SK-N-SH (cell line): ENCODE measurements around the gene SFTPB. TPM values are rescaled to one million over a fixed set of nuclear protein-coding genes. Genes with fewer than 3 reads are reported as not detected.

ENCODE experiments used
- CTCF ChIA-PET: fragments of 300-600, 350-600 bp; formaldehyde crosslinking; extraction: SDS; loops from one replicate; lab custom pipeline; 2021; lab: Yijun Ruan, JAX
- POLR2A ChIA-PET: fragments of 350-600 bp; sonication (Branson Sonifier 250); formaldehyde crosslinking; extraction: SDS; loops from one replicate; lab custom pipeline; 2020; ENCODE audit warnings: antibody characterized with exemption, inconsistent platforms; lab: Yijun Ruan, JAX
- DNase-seq: peaks from one replicate; pipeline ENCODE4 v3.0.0; 2012
- H2AFZ ChIP-seq: fragments of 200-600 bp; sonication (generic); 2 replicates; pipeline ENCODE4 v1.8.1; 2016; ENCODE audit warnings: antibody characterized with exemption, mild to moderate bottlenecking, low read depth
- H3F3A ChIP-seq: fragments of 200-600 bp; sonication (generic); replicated peaks from 2 replicates; pipeline ENCODE3; 2016; ENCODE audit warnings: antibody characterized with exemption, mild to moderate bottlenecking; ENCODE audit not compliant: insufficient read depth
- H3K27ac ChIP-seq, 2 experiments: fragments of 200-500 bp in 1 of 2; fragments of 200-600 bp in 1 of 2; sonication (Bioruptor generic) in 1 of 2; sonication (generic), shearing (Covaris generic) in 1 of 2; 2 replicates each; pipeline versions ENCODE4 v1.5.1 to v1.6.1; 2014 to 2016; ENCODE audit warnings: low read depth in 2 of 2, inconsistent platforms in 1 of 2, low read length in 1 of 2, mild to moderate bottlenecking in 1 of 2, mixed read lengths in 1 of 2
- H3K27me3 ChIP-seq: fragments of 200-600 bp; sonication (generic), shearing (Covaris generic); 2 replicates; pipeline ENCODE4 v1.6.1; 2016; ENCODE audit warnings: mixed run types; ENCODE audit not compliant: insufficient read depth
- H3K36me3 ChIP-seq, 2 experiments: fragments of 200-500 bp in 1 of 2; fragments of 200-600 bp in 1 of 2; sonication (Bioruptor generic) in 1 of 2; sonication (generic) in 1 of 2; replicated peaks in 1 of 2; 2 replicates each; pipeline versions ENCODE3 to v1.5.1; 2014 to 2016; ENCODE audit warnings: low read length in 1 of 2, mild to moderate bottlenecking in 1 of 2; ENCODE audit not compliant: insufficient read depth in 2 of 2, control insufficient read depth in 1 of 2
- H3K4me1 ChIP-seq, 2 experiments: fragments of 200-500 bp in 1 of 2; fragments of 200-600 bp in 1 of 2; sonication (Bioruptor generic) in 1 of 2; sonication (generic), shearing (Covaris generic) in 1 of 2; 2 replicates each; pipeline versions ENCODE4 v1.5.1 to v1.6.1; 2014 to 2016; ENCODE audit warnings: low read depth in 1 of 2, low read length in 1 of 2, mixed run types in 1 of 2; ENCODE audit not compliant: insufficient read depth in 2 of 2, control insufficient read depth in 1 of 2
- H3K4me2 ChIP-seq: fragments of 200-600 bp; sonication (generic), shearing (Covaris generic); 2 replicates; pipeline ENCODE4 v1.6.1; 2017; ENCODE audit warnings: mixed run types
- H3K4me3 ChIP-seq, 2 experiments: fragments of 200-500 bp in 1 of 2; fragments of 200-600 bp in 1 of 2; sonication (Bioruptor generic) in 1 of 2; sonication (generic), shearing (Covaris generic) in 1 of 2; 2 replicates each; pipeline versions ENCODE4 v1.5.1 to v1.8.1; 2014 to 2016; ENCODE audit warnings: low read depth in 2 of 2, inconsistent platforms in 1 of 2, low read length in 1 of 2, mild to moderate bottlenecking in 1 of 2, mixed read lengths in 1 of 2, moderate library complexity in 1 of 2
- H3K79me2 ChIP-seq: fragments of 200-600 bp; sonication (generic); 2 replicates; pipeline ENCODE4 v1.8.1; 2017; ENCODE audit warnings: mild to moderate bottlenecking; ENCODE audit not compliant: insufficient read depth
- H3K9ac ChIP-seq: fragments of 200-600 bp; sonication (generic); 2 replicates; pipeline ENCODE4 v1.6.1; 2017; ENCODE audit warnings: mixed run types
- H3K9me2 ChIP-seq: fragments of 200-600 bp; sonication (generic); 2 replicates; pipeline ENCODE4 v1.6.1; 2017; ENCODE audit warnings: mixed run types
- H3K9me3 ChIP-seq: fragments of 200-600 bp; sonication (generic); 2 replicates; pipeline ENCODE4 v1.6.1; 2017; ENCODE audit warnings: mixed run types, mild to moderate bottlenecking, moderate library complexity
- H4K20me1 ChIP-seq: fragments of 200-600 bp; sonication (generic); 2 replicates; pipeline ENCODE4 v1.6.1; 2017; ENCODE audit warnings: mild to moderate bottlenecking, mixed run types; ENCODE audit not compliant: insufficient read depth
- CHD2 ChIP-seq: fragments of 150-350 bp; IDR thresholded peaks from 2 replicates; pipeline ENCODE4 v1.6.1; 2018; ENCODE audit warnings: low read length; ENCODE audit not compliant: partially characterized antibody
- ELF1 ChIP-seq: IDR thresholded peaks from 2 replicates; pipeline ENCODE4 v1.4.0; 2012
- EP300 ChIP-seq, 2 experiments: IDR thresholded peaks; 2 replicates each; pipeline versions ENCODE4 v1.4.0 to v1.6.1; 2012; ENCODE audit warnings: borderline replicate concordance in 1 of 2, low read depth in 1 of 2, low read length in 1 of 2
- EZH2phosphoT487 ChIP-seq: fragments of 200-600 bp; sonication (generic); IDR thresholded peaks from 2 replicates; pipeline ENCODE4 v1.6.1; 2017; ENCODE audit warnings: low read depth, mixed run types, mild to moderate bottlenecking, antibody characterized with exemption, moderate library complexity, borderline replicate concordance
- FOXJ3 ChIP-seq: sonication (generic); formaldehyde crosslinking; IDR thresholded peaks from 2 replicates; pipeline ENCODE4 v1.5.1; 2020; ENCODE audit warnings: mild to moderate bottlenecking, missing genetic modification reagents
- FOXM1 ChIP-seq: IDR thresholded peaks from 2 replicates; pipeline ENCODE4 v1.4.0; 2012; ENCODE audit warnings: low read depth, mild to moderate bottlenecking
- GABPA ChIP-seq: IDR thresholded peaks from 2 replicates; pipeline ENCODE4 v1.4.0; 2012; ENCODE audit warnings: low read depth, mild to moderate bottlenecking
- GATA2 ChIP-seq: sonication (generic); formaldehyde crosslinking; IDR thresholded peaks from 2 replicates; pipeline ENCODE4 v1.5.0; 2020; ENCODE audit warnings: mild to moderate bottlenecking, missing genetic modification reagents
- IRF3 ChIP-seq: fragments of 150-350 bp; IDR thresholded peaks from 2 replicates; pipeline ENCODE4 v1.6.1; 2016; ENCODE audit warnings: mild to moderate bottlenecking, low read depth, low read length
- JUND ChIP-seq: IDR thresholded peaks from 2 replicates; pipeline ENCODE4 v1.4.0; 2012
- MXI1 ChIP-seq: IDR thresholded peaks from 2 replicates; pipeline ENCODE4 v1.6.1; 2012; ENCODE audit warnings: mild to moderate bottlenecking, low read depth, low read length, improper control_type of control experiment
- NFIC ChIP-seq: IDR thresholded peaks from 2 replicates; pipeline ENCODE4 v1.4.0; 2012; ENCODE audit warnings: borderline replicate concordance
- NRF1 ChIP-seq: IDR thresholded peaks from 2 replicates; pipeline ENCODE4 v1.6.1; 2012; ENCODE audit warnings: low read depth, mild to moderate bottlenecking, low read length
- POLR2AphosphoS5 ChIP-seq: IDR thresholded peaks from 2 replicates; pipeline ENCODE4 v1.6.1; 2012; ENCODE audit warnings: low read depth, low read length
- SIN3A ChIP-seq: IDR thresholded peaks from 2 replicates; pipeline ENCODE4 v1.6.1; 2012; ENCODE audit warnings: low read depth, mild to moderate bottlenecking, low read length, moderate library complexity, borderline replicate concordance
- SMC3 ChIP-seq: IDR thresholded peaks from 2 replicates; pipeline ENCODE4 v1.6.1; 2012; ENCODE audit warnings: low read depth, low read length, improper control_type of control experiment
- TCF12 ChIP-seq: IDR thresholded peaks from 2 replicates; pipeline ENCODE4 v1.4.0; 2012
- TEAD4 ChIP-seq: IDR thresholded peaks from 2 replicates; pipeline ENCODE4 v1.4.0; 2012; ENCODE audit warnings: mild to moderate bottlenecking, borderline replicate concordance; ENCODE audit not compliant: insufficient read depth
- USF1 ChIP-seq: IDR thresholded peaks from 2 replicates; pipeline ENCODE4 v1.4.0; 2012; ENCODE audit warnings: low read depth, borderline replicate concordance
- YY1 ChIP-seq: IDR thresholded peaks from 2 replicates; pipeline ENCODE4 v1.4.0; 2012; ENCODE audit warnings: low read depth, mild to moderate bottlenecking
- ZBTB33 ChIP-seq: IDR thresholded peaks from 2 replicates; pipeline ENCODE4 v1.4.0; 2012; ENCODE audit warnings: low read depth, borderline replicate concordance
- WGBS: methylation state at CpG from one replicate; pipeline ENCODE4 v1.1.6; 2017; ENCODE audit warnings: low lambda C conversion rate; 5-methylcytosine and 5-hydroxymethylcytosine counted together
- polyA plus RNA-seq, 3 experiments: library from polyadenylated mRNA; depleted of rRNA; stranded (reverse); fragments of >200 nt; gene quantifications; 2 replicates each; pipeline ENCODE4 v1.2.3, GENCODE V29; 2012

SFTPB gene
- not detected in 2 replicates for polyA plus RNA-seq (2012; rRNA removed)
- polyA plus RNA-seq (2012; cell fraction: cytosol; rRNA removed), result not detected in 2 replicates
- polyA plus RNA-seq (2012; cell fraction: nucleus; rRNA removed), result not detected in 2 replicates

- Histone ChIP-seq H4K20me1 (no peaks in the 10 kb centered on the region), H3K36me3 (no peaks in the 10 kb centered on the region), H3K4me1 (peaks cover 0 to 11% of the 10 kb centered on the region in 2 experiments; a peak in 1 of 4 replicates)
- DNase-seq, result no peak
- TF ChIP-seq YY1 (no peak), TCF12 (peak; percentile 82)
- TF ChIP-seq, all 33 proteins: peak for 1
- Histone ChIP-seq H3K4me3 (no peak within 1 kb of the TSS), H3K9me3 (no peaks in the 10 kb centered on the region), H2AFZ (no peak within 1 kb of the TSS), H3K9me2 (no peaks in the 10 kb centered on the region), H3K9ac (no peak within 1 kb of the TSS), H3K27me3 (no peaks in the 10 kb centered on the region), H3K27ac (peak within 1 kb of the TSS in 1 of 2 experiments; percentile 14; a peak in 1 of 4 replicates), H3K4me2 (no peak within 1 kb of the TSS; the same call in 1 of the 2 replicates), H3K79me2 (no peaks in the 10 kb centered on the region), H3F3A (no peaks in the 10 kb centered on the region)
- WGBS, result 47% methylated on average over 2 of the region's 5 CpGs
- ChIA-PET POLR2A (no interaction called here), CTCF (interaction anchor here (1.0 to 3.0 kb wide), 6 partner anchors 11 to 146 kb away, joined by 4 to 11 read pairs (median 5); no protein-coding TSS in a partner anchor)
These were observed at the start of gene SFTPB for GRCh38 chr2:85668009-85668856. SFTPB (minus strand) TSS chr2:85668199; CDS start chr2:85668183, 16 bp downstream.

GRCh38 chr2:85717308-85718008 is 49.5 kb upstream of the SFTPB start:
- H3K4me3 ChIP-seq, result no peak overlapping the region
- H3K36me3 ChIP-seq, result no peaks in the 10 kb centered on the region
- no peak overlapping the region for H3K9ac ChIP-seq
- H3K9me2 ChIP-seq, result no peaks in the 10 kb centered on the region
- H4K20me1 ChIP-seq, result no peaks in the 10 kb centered on the region
- H3K9me3 ChIP-seq, result no peaks in the 10 kb centered on the region
- peak overlapping the region; percentile 19; the same call in 1 of the 2 replicates for H3K4me2 ChIP-seq
- H3K79me2 ChIP-seq, result no peaks in the 10 kb centered on the region
- WGBS, result 31% methylated on average over 13 of the region's 15 CpGs
- peak; percentile 83 for DNase-seq
- H3K27ac ChIP-seq, result peak overlapping the region; percentile 30 to 92; a peak in 3 of 4 replicates
- ChIA-PET CTCF (interaction anchor here (0.5 to 8.6 kb wide), 22 partner anchors 9 to 286 kb away, joined by 3 to 101 read pairs (median 4); no protein-coding TSS in a partner anchor), POLR2A (no interaction called here)
- H3F3A ChIP-seq, result peaks cover 9% of the 10 kb centered on the region
- H2AFZ ChIP-seq, result no peak overlapping the region; the same call in 1 of the 2 replicates
- peaks cover 12 to 30% of the 10 kb centered on the region in 2 experiments; a peak in 3 of 4 replicates for H3K4me1 ChIP-seq
- no peaks in the 10 kb centered on the region for H3K27me3 ChIP-seq
- TF ChIP-seq TCF12, result peak; percentile 99
- TF ChIP-seq NRF1, result no peak; the same call in 1 of the 2 replicates
- no peak; the same call in 1 of the 2 replicates for TF ChIP-seq ZBTB33
- TF ChIP-seq JUND, result peak; percentile 36; the same call in 1 of the 2 replicates
- TF ChIP-seq NFIC, result peak; percentile 40; the same call in 1 of the 2 replicates
- no peak for TF ChIP-seq FOXM1
- no peak for TF ChIP-seq SIN3A
- TF ChIP-seq USF1, result no peak
- TF ChIP-seq SMC3, result no peak
- no peak for TF ChIP-seq MXI1
- TF ChIP-seq POLR2AphosphoS5, result peak; percentile 65; the same call in 1 of the 2 replicates
- no peak for TF ChIP-seq IRF3
- no peak for TF ChIP-seq GABPA
- TF ChIP-seq EP300 (IDR thresholded peaks at IDR 0.05; ENCODE audit: borderline replicate concordance in 1 of 2, low read depth in 1 of 2, low read length in 1 of 2), result peak; percentile 5 to 59; a peak in 2 of 4 replicates
- no peak for TF ChIP-seq YY1
- peak; percentile 97 for TF ChIP-seq GATA2
- peak; percentile 48 for TF ChIP-seq CHD2
- peak; percentile 59 for TF ChIP-seq FOXJ3 (CRISPR knock-in tag)
- TF ChIP-seq ELF1, result no peak
- TF ChIP-seq EZH2phosphoT487, result no peak
- TF ChIP-seq TEAD4, result peak; percentile 57; the same call in 1 of the 2 replicates
